Loucy (cell line): Measurements from ENCODE around the gene PRRX1.

Experiments
- H2AFZ ChIP-seq: fragments of 200-600 bp; sonication (generic); 2 replicates; pipeline ENCODE4 v1.6.0; 2016; ENCODE audit warnings: antibody characterized with exemption, mild to moderate bottlenecking, low read length, moderate library complexity
- H3F3A ChIP-seq: fragments of 200-600 bp; 2 replicates; pipeline ENCODE4 v1.6.0; 2016; ENCODE audit warnings: antibody characterized with exemption, low read depth, mild to moderate bottlenecking
- H3K27me3 ChIP-seq: fragments of 200-600 bp; sonication (generic); 2 replicates; pipeline ENCODE4 v1.6.1; 2014; ENCODE audit warnings: low read length, mild to moderate bottlenecking; ENCODE audit not compliant: insufficient read depth, poor library complexity, severe bottlenecking
- H3K36me3 ChIP-seq: fragments of 200-600 bp; sonication (generic); 2 replicates; pipeline ENCODE4 v1.6.1; 2016; ENCODE audit warnings: low read length; ENCODE audit not compliant: insufficient read depth
- H3K4me1 ChIP-seq: fragments of 200-600 bp; sonication (generic); 2 replicates; pipeline ENCODE4 v1.5.1; 2014; ENCODE audit warnings: low read length, mild to moderate bottlenecking; ENCODE audit not compliant: insufficient read depth, poor library complexity, severe bottlenecking
- H3K4me2 ChIP-seq: fragments of 200-600 bp; sonication (generic); 2 replicates; pipeline ENCODE4 v1.6.0; 2014; ENCODE audit warnings: antibody characterized with exemption, low read length, low read depth, mild to moderate bottlenecking; ENCODE audit not compliant: poor library complexity, severe bottlenecking
- H3K4me3 ChIP-seq: fragments of 200-600 bp; sonication (generic); 2 replicates; pipeline ENCODE4 v1.5.1; 2014; ENCODE audit warnings: low read length, mild to moderate bottlenecking, mixed read lengths; ENCODE audit not compliant: poor library complexity, severe bottlenecking
- H3K79me2 ChIP-seq: fragments of 200-600 bp; sonication (generic); 2 replicates; pipeline ENCODE4 v1.6.1; 2014; ENCODE audit warnings: low read length; ENCODE audit not compliant: insufficient read depth
- H3K9ac ChIP-seq: fragments of 200-600 bp; sonication (generic); 2 replicates; pipeline ENCODE4 v1.6.0; 2014; ENCODE audit warnings: mild to moderate bottlenecking, low read depth, low read length, moderate library complexity; ENCODE audit not compliant: poor library complexity, severe bottlenecking
- H3K9me2 ChIP-seq: fragments of 200-600 bp; sonication (generic); replicated peaks from 2 replicates; pipeline ENCODE4 v1.6.1; 2016; ENCODE audit warnings: low read depth, low read length, mixed read lengths
- H3K9me3 ChIP-seq: fragments of 200-600 bp; sonication (generic); 2 replicates; pipeline ENCODE4 v1.6.1; 2014; ENCODE audit warnings: mild to moderate bottlenecking, antibody characterized with exemption, low read length, low read depth; ENCODE audit not compliant: insufficient read depth
- H4K20me1 ChIP-seq: fragments of 200-600 bp; sonication (generic); 2 replicates; pipeline ENCODE4 v1.6.0; 2014; ENCODE audit warnings: antibody characterized with exemption, low read length, mild to moderate bottlenecking; ENCODE audit not compliant: insufficient read depth, poor library complexity, severe bottlenecking
- EZH2phosphoT487 ChIP-seq: fragments of 200-600 bp; IDR thresholded peaks from 2 replicates; pipeline ENCODE4 v1.6.1; 2018; ENCODE audit warnings: antibody characterized with exemption, mild to moderate bottlenecking, moderate library complexity, borderline replicate concordance
- TF ChIP-seq, protein P1 (sequence below): fragments of 200-600 bp; sonication (generic); conservative IDR thresholded peaks from 2 replicates; pipeline ENCODE4 v1.5.1; 2014; ENCODE audit warnings: mild to moderate bottlenecking, antibody characterized with exemption, low read length

Gene PRRX1

DNA sequence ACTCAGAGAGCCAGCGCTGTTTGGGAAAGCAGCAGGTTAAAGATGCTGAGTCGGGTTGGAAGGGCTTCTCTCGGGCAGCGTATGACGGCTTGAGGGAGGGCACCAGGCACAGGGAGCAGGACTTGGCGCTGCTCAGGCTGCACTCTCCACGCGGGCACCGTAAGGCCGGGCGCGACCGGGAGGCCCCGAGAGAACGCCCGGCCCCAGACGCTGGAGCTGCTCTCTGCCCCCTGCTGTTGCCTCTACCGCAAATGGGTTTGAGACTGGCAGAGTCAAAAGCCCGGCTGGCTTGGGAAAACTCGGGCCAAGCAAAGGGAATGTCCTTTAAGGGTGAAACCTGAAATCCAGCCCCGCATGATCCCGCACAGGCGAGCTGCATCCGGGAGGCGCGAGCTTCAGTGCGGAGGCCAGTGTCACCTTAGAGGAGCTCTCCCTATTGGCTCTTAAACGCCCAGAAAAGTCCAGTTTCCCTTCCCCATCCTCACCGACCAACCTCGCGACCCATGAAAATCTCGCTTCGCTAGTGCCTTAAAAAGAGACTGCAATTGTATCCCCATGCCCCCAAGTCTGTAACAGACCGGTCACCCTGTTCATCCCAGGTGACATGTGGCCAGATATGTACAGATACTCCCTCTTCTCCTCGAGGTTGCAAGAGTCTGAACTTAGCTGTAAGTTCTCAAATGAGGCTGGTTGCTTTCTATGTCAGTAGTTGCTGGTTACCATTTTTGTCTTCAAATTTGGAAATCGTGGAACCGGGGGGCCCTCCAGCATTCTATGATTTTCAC lies 1.1 kb downstream of the PRRX1 start:
- Histone ChIP-seq H3K4me2 (no peak overlapping the region), H4K20me1 (no peaks in the 10 kb centered on the region), H3K79me2 (no peaks in the 10 kb centered on the region), H3K36me3 (no peaks in the 10 kb centered on the region), H3K4me1 (no peaks in the 10 kb centered on the region), H2AFZ (no peak overlapping the region), H3K9me2 (no peaks in the 10 kb centered on the region), H3K4me3 (no peak overlapping the region), H3K27me3 (no peaks in the 10 kb centered on the region), H3F3A (no peaks in the 10 kb centered on the region), H3K9ac (no peak overlapping the region), H3K9me3 (no peaks in the 10 kb centered on the region)
- TF ChIP-seq, protein P1, sequence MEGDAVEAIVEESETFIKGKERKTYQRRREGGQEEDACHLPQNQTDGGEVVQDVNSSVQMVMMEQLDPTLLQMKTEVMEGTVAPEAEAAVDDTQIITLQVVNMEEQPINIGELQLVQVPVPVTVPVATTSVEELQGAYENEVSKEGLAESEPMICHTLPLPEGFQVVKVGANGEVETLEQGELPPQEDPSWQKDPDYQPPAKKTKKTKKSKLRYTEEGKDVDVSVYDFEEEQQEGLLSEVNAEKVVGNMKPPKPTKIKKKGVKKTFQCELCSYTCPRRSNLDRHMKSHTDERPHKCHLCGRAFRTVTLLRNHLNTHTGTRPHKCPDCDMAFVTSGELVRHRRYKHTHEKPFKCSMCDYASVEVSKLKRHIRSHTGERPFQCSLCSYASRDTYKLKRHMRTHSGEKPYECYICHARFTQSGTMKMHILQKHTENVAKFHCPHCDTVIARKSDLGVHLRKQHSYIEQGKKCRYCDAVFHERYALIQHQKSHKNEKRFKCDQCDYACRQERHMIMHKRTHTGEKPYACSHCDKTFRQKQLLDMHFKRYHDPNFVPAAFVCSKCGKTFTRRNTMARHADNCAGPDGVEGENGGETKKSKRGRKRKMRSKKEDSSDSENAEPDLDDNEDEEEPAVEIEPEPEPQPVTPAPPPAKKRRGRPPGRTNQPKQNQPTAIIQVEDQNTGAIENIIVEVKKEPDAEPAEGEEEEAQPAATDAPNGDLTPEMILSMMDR, result no peak
- TF ChIP-seq EZH2phosphoT487, result no peak

GRCh38 chr1:170665629-170666028 lies 1.7 kb downstream of the PRRX1 start:
- no peak overlapping the region for H3K4me2 ChIP-seq
- no peaks in the 10 kb centered on the region for H4K20me1 ChIP-seq
- H3K9me3 ChIP-seq, result no peaks in the 10 kb centered on the region
- H3K27me3 ChIP-seq, result no peaks in the 10 kb centered on the region
- H3K9ac ChIP-seq, result no peak overlapping the region
- no peaks in the 10 kb centered on the region for H3F3A ChIP-seq
- no peaks in the 10 kb centered on the region for H3K79me2 ChIP-seq
- H3K4me3 ChIP-seq, result no peak overlapping the region
- no peaks in the 10 kb centered on the region for H3K36me3 ChIP-seq
- no peak overlapping the region for H2AFZ ChIP-seq
- TF ChIP-seq, protein P1, result no peak
- TF ChIP-seq EZH2phosphoT487, result no peak
- no peaks in the 10 kb centered on the region for H3K4me1 ChIP-seq
- no peaks in the 10 kb centered on the region for H3K9me2 ChIP-seq

DNA sequence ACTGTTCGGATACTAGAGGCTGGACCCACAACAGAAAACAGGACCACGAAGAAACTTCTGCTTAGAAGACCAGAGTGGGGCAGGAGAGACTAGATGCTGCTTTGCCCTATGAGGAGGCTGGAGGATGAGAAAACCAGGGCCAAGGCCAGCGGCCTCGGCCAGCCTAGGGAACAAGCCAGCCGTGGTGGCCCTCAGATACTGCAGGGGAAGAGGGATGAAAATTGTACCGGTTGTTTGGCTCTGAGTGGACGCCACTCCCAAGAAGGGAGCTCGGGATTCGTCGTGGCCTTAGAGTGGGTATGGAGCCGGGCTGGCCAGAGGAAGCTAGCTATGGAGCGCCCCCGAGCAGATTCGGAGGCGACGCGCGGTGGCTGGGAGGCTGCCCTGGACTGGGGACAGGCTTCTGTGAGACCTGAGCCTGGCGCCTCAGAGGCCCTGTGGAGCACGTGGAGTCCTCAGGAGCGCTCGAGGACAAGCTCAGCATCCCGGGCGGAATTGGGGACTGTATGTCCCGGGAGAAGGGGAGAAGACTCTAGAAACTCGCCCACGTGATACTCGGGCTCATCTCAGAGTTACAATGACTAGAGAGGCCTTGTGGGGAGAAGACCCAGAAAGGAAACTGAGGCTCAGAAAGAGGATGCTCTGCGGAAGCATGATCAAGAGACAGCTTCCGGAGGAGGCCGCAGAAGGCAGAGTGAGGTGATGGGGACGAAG lies 2.8 kb downstream of the PRRX1 start:
- Histone ChIP-seq H3F3A (no peaks in the 10 kb centered on the region), H3K79me2 (no peaks in the 10 kb centered on the region), H4K20me1 (no peaks in the 10 kb centered on the region), H3K36me3 (no peaks in the 10 kb centered on the region), H3K27me3 (no peaks in the 10 kb centered on the region), H3K9me2 (no peaks in the 10 kb centered on the region), H3K4me1 (no peaks in the 10 kb centered on the region), H3K4me3 (no peak overlapping the region), H3K9me3 (no peaks in the 10 kb centered on the region), H3K4me2 (no peak overlapping the region), H2AFZ (no peak overlapping the region), H3K9ac (no peak overlapping the region)
- TF ChIP-seq, protein P1, result no peak
- TF ChIP-seq EZH2phosphoT487, result no peak
